Spinal cord (tissue), 10 donors: Measurements from ENCODE around the gene IGFALS. TPM values are rescaled to one million over a fixed set of nuclear protein-coding genes. Genes with fewer than 3 reads are reported as not detected.

ENCODE experiments used
- DNase-seq, 6 donors: peaks; one replicate each; pipeline versions ENCODE4 v3.0.0 to v3.0.0-alpha.2; 2013 to 2015; ENCODE audit warnings: low spot score in 6 of 6, low read depth in 4 of 6
- H3K27ac ChIP-seq: one replicate; pipeline ENCODE4 v1.5.1; 2013; ENCODE audit warnings: low read depth, low read length, control low read depth
- H3K27me3 ChIP-seq: one replicate; pipeline ENCODE4 v1.6.1; 2013; ENCODE audit warnings: low read length; ENCODE audit not compliant: control insufficient read depth, insufficient read depth
- H3K36me3 ChIP-seq: one replicate; pipeline ENCODE4 v1.6.1; 2013; ENCODE audit warnings: low read length; ENCODE audit not compliant: control insufficient read depth, insufficient read depth
- H3K4me1 ChIP-seq: one replicate; pipeline ENCODE4 v1.6.1; 2013; ENCODE audit warnings: low read length; ENCODE audit not compliant: control insufficient read depth, insufficient read depth
- H3K4me3 ChIP-seq: one replicate; pipeline ENCODE4 v1.5.1; 2013; ENCODE audit warnings: low read depth, low read length, control low read depth
- H3K9me3 ChIP-seq: one replicate; pipeline ENCODE4 v1.6.1; 2013; ENCODE audit warnings: low read length; ENCODE audit not compliant: control insufficient read depth, insufficient read depth
- WGBS: methylation state at CpG from one replicate; pipeline ENCODE4 v1.1.5; 2013; ENCODE audit warnings: missing lambda C conversion rate; ENCODE audit not compliant: insufficient coverage; 5-methylcytosine and 5-hydroxymethylcytosine counted together
- polyA plus RNA-seq, 2 donors: library from polyadenylated mRNA; unstranded; fragments of 120-200 nt; gene quantifications; one replicate each; pipeline ENCODE4 v1.2.1, GENCODE V29; 2013; ENCODE audit not compliant: insufficient read length in 2 of 2
- total RNA-seq, 2 donors: library from RNA; depleted of rRNA in 1 of 2; stranded (reverse); fragments of 120-200 nt in 1 of 2; fragments of >200 nt in 1 of 2; gene quantifications; one replicate each; pipeline versions ENCODE4 v1.2.3 to v1.2.4, GENCODE V29; 2013 to 2014
- donor health status: healthy.

Gene IGFALS
- total and polyA plus RNA-seq, 4 donors = 0.33 to 1.3 (median 0.39) TPM; not detected in 1

- peaks cover 5% of the 10 kb centered on the region for H3K4me1 ChIP-seq
- H3K4me3 ChIP-seq = no peak overlapping the region
- no peak for DNase-seq
- WGBS = 96% methylated on average over 15 of the region's 15 CpGs
- H3K9me3 ChIP-seq = no peaks in the 10 kb centered on the region
- no peak overlapping the region for H3K27ac ChIP-seq
- no peaks in the 10 kb centered on the region for H3K27me3 ChIP-seq
- H3K36me3 ChIP-seq = peaks cover 91% of the 10 kb centered on the region
Observed at GRCh38 chr16:1760911-1761310, 32.6 kb downstream of the IGFALS start.

- H3K27me3 ChIP-seq = no peaks in the 10 kb centered on the region
- no peaks in the 10 kb centered on the region for H3K9me3 ChIP-seq
- WGBS = 98% methylated on average over 21 of the region's 21 CpGs
- H3K4me1 ChIP-seq = peaks cover 5% of the 10 kb centered on the region
- H3K27ac ChIP-seq = no peak overlapping the region
- H3K36me3 ChIP-seq = peaks cover 91% of the 10 kb centered on the region
- DNase-seq = no peak
- no peak overlapping the region for H3K4me3 ChIP-seq
Observed at GRCh38 chr16:1759511-1759910, 34.0 kb downstream of the IGFALS start.

GRCh38 chr16:1758923-1759322 is 34.6 kb downstream of the IGFALS start:
- peaks cover 91% of the 10 kb centered on the region for H3K36me3 ChIP-seq
- no peak overlapping the region for H3K4me3 ChIP-seq
- H3K27me3 ChIP-seq = no peaks in the 10 kb centered on the region
- H3K4me1 ChIP-seq = peaks cover 5% of the 10 kb centered on the region
- no peak overlapping the region for H3K27ac ChIP-seq
- H3K9me3 ChIP-seq = no peaks in the 10 kb centered on the region
- DNase-seq = no peak
- WGBS = 92% methylated on average over 15 of the region's 18 CpGs

GRCh38 chr16:1757714-1758461 is 35.6 kb downstream of the IGFALS start:
- H3K27me3 ChIP-seq = no peaks in the 10 kb centered on the region
- peaks cover 5% of the 10 kb centered on the region for H3K4me1 ChIP-seq
- H3K4me3 ChIP-seq = no peak overlapping the region
- no peak overlapping the region for H3K27ac ChIP-seq
- no peaks in the 10 kb centered on the region for H3K9me3 ChIP-seq
- 91% methylated on average over 31 of the region's 37 CpGs for WGBS
- no peak for DNase-seq
- H3K36me3 ChIP-seq = peaks cover 92% of the 10 kb centered on the region

- peaks cover 94% of the 10 kb centered on the region for H3K36me3 ChIP-seq
- 96% methylated on average over 10 of the region's 12 CpGs for WGBS
Observed at GRCh38 chr16:1754204-1754603, 39.3 kb downstream of the IGFALS start.

GRCh38 chr16:1752853-1753252 is 40.7 kb downstream of the IGFALS start:
- 98% methylated on average over 6 of the region's 14 CpGs for WGBS
- peaks cover 94% of the 10 kb centered on the region for H3K36me3 ChIP-seq
- H3K4me1 ChIP-seq = no peaks in the 10 kb centered on the region
- H3K9me3 ChIP-seq = no peaks in the 10 kb centered on the region
- H3K27me3 ChIP-seq = no peaks in the 10 kb centered on the region
- H3K4me3 ChIP-seq = no peak overlapping the region
- H3K27ac ChIP-seq = no peak overlapping the region
- DNase-seq = no peak

More at GRCh38 chr16:1754204-1754603, 39.3 kb downstream of the IGFALS start:
- Histone ChIP-seq H3K9me3 (no peaks in the 10 kb centered on the region), H3K4me1 (peaks cover 5% of the 10 kb centered on the region), H3K27ac (no peak overlapping the region), H3K4me3 (no peak overlapping the region), H3K27me3 (no peaks in the 10 kb centered on the region)
- no peak for DNase-seq

- Histone ChIP-seq H3K4me3 (no peak overlapping the region), H3K4me1 (no peaks in the 10 kb centered on the region), H3K27me3 (no peaks in the 10 kb centered on the region), H3K27ac (no peak overlapping the region), H3K36me3 (peaks cover 97% of the 10 kb centered on the region), H3K9me3 (no peaks in the 10 kb centered on the region)
- no peak for DNase-seq
- 96% methylated on average over 16 of the region's 16 CpGs for WGBS
Observed at GRCh38 chr16:1751946-1752345, 41.6 kb downstream of the IGFALS start.

GRCh38 chr16:1749152-1750117 is 44.1 kb downstream of the IGFALS start:
- Histone ChIP-seq H3K36me3 (peaks cover 99% of the 10 kb centered on the region), H3K9me3 (no peaks in the 10 kb centered on the region), H3K27me3 (no peaks in the 10 kb centered on the region), H3K27ac (no peak overlapping the region), H3K4me1 (no peaks in the 10 kb centered on the region), H3K4me3 (no peak overlapping the region)
- 97% methylated on average over 20 of the region's 29 CpGs for WGBS
- no peak for DNase-seq

GRCh38 chr16:1747934-1748333 is 45.6 kb downstream of the IGFALS start:
- 91% methylated on average over 10 of the region's 11 CpGs for WGBS
- no peaks in the 10 kb centered on the region for H3K27me3 ChIP-seq
- no peak overlapping the region for H3K4me3 ChIP-seq
- no peak overlapping the region for H3K27ac ChIP-seq
- H3K4me1 ChIP-seq = no peaks in the 10 kb centered on the region
- H3K36me3 ChIP-seq = peaks cover 99% of the 10 kb centered on the region
- no peaks in the 10 kb centered on the region for H3K9me3 ChIP-seq
- no peak for DNase-seq
